Lower lobe of right lung (tissue), 2 donors: ENCODE results near the gene TNNC1. TPM values are rescaled to one million over a fixed set of nuclear protein-coding genes. Genes with fewer than 3 reads are reported as not detected.

Source experiments
- ATAC-seq, 2 donors: fragments of 200-7000 bp; cut with Tn5 transposase; one replicate each; pipeline ENCODE4 v1.9.1; 2020 to 2022; ENCODE audit warnings: mild to moderate bottlenecking in 2 of 2, moderate library complexity in 2 of 2
- DNase-seq: peaks from one replicate; pipeline ENCODE4 v3.0.0-alpha.2; 2020
- H3K27ac ChIP-seq: fragments of 200-600 bp; one replicate; pipeline ENCODE4 v1.8.0; 2022
- H3K27me3 ChIP-seq: fragments of 200-600 bp; one replicate; pipeline ENCODE4 v1.8.0; 2022; ENCODE audit warnings: low read depth
- H3K36me3 ChIP-seq: fragments of 200-600 bp; one replicate; pipeline ENCODE4 v1.8.0; 2022; ENCODE audit warnings: mild to moderate bottlenecking
- H3K4me1 ChIP-seq: fragments of 200-600 bp; one replicate; pipeline ENCODE4 v1.8.0; 2022
- H3K4me3 ChIP-seq: fragments of 200-600 bp; one replicate; pipeline ENCODE4 v1.8.0; 2022; ENCODE audit warnings: mild to moderate bottlenecking
- H3K9me3 ChIP-seq: fragments of 200-600 bp; one replicate; pipeline ENCODE4 v1.8.0; 2022
- CTCF ChIP-seq: fragments of 200-600 bp; IDR thresholded peaks from one replicate; pipeline ENCODE4 v1.8.0; 2022; ENCODE audit warnings: antibody characterized with exemption, mild to moderate bottlenecking
- intact Hi-C: fragments of 100-400 bp; cut with DNase I; formaldehyde crosslinking; loops from one replicate; pipeline ENCODE4 v1.11.0; 2022
- total RNA-seq: library from RNA; stranded (reverse); fragmentation: NEBNext Ultra II Directional; extraction: Animal tissue kit (Norgen Biotek cat#: 25700); gene quantifications from one replicate; pipeline ENCODE4 v1.2.1, GENCODE V29; 2021
- donor health status: DM: no; HTN: yes; CAD: no; lungs with severe emphysema.

TNNC1 gene
- total RNA-seq, 1 donor from 2014 or later: 44.0 TPM

GRCh38 chr3:52495777-52496602, 42.1 kb upstream of the TNNC1 start:
- Histone ChIP-seq H3K4me1 (peaks cover 76% of the 10 kb centered on the region), H3K9me3 (no peaks in the 10 kb centered on the region), H3K4me3 (peak overlapping the region; percentile 56), H3K27ac (peak overlapping the region; percentile 76), H3K36me3 (peaks cover 23% of the 10 kb centered on the region), H3K27me3 (no peaks in the 10 kb centered on the region)
- intact Hi-C loops: no loop called here
- no peak for DNase-seq
- TF ChIP-seq CTCF: no peak
- ATAC-seq: peak; percentile 58 to 60

- ATAC-seq (peak; percentile 37 to 44), DNase-seq (peak; percentile 67)
- TF ChIP-seq CTCF: no peak
- H3K4me1 ChIP-seq: peaks cover 84% of the 10 kb centered on the region
- H3K36me3 ChIP-seq: peaks cover 33% of the 10 kb centered on the region
- no peaks in the 10 kb centered on the region for H3K9me3 ChIP-seq
- peak within 1 kb of the TSS; percentile 56 for H3K4me3 ChIP-seq
- intact Hi-C loops: no loop called here
- no peaks in the 10 kb centered on the region for H3K27me3 ChIP-seq
- H3K27ac ChIP-seq: peak within 1 kb of the TSS; percentile 76
These were observed 41.1 kb upstream of the TNNC1 start, which contains the start of gene STAB1 for GRCh38 chr3:52494886-52495495. TSS of gene STAB1 (plus strand) at chr3:52495338. CDS start at chr3:52495414, 76 bp downstream.

GRCh38 chr3:52494445-52494844, 40.6 kb upstream of the TNNC1 start:
- intact Hi-C loops: no loop called here
- no peak for TF ChIP-seq CTCF
- H3K4me3 ChIP-seq: no peak overlapping the region
- no peaks in the 10 kb centered on the region for H3K27me3 ChIP-seq
- peaks cover 90% of the 10 kb centered on the region for H3K4me1 ChIP-seq
- H3K9me3 ChIP-seq: no peaks in the 10 kb centered on the region
- H3K27ac ChIP-seq: peak overlapping the region; percentile 76
- ATAC-seq: no peak
- H3K36me3 ChIP-seq: peaks cover 39% of the 10 kb centered on the region
- no peak for DNase-seq

GRCh38 chr3:52493232-52494017, 39.6 kb upstream of the TNNC1 start:
- intact Hi-C loops: no loop called here
- ATAC-seq (no peak), DNase-seq (no peak)
- Histone ChIP-seq H3K9me3 (no peaks in the 10 kb centered on the region), H3K4me1 (peaks cover 80% of the 10 kb centered on the region), H3K27me3 (no peaks in the 10 kb centered on the region), H3K36me3 (peaks cover 49% of the 10 kb centered on the region), H3K4me3 (no peak overlapping the region), H3K27ac (no peak overlapping the region)
- TF ChIP-seq CTCF: no peak

- intact Hi-C loops: no loop called here
- peaks cover 63% of the 10 kb centered on the region for H3K36me3 ChIP-seq
- ATAC-seq (no peak), DNase-seq (no peak)
- no peaks in the 10 kb centered on the region for H3K9me3 ChIP-seq
- peak overlapping the region; percentile 63 for H3K27ac ChIP-seq
- H3K27me3 ChIP-seq: no peaks in the 10 kb centered on the region
- TF ChIP-seq CTCF: no peak
- H3K4me3 ChIP-seq: no peak overlapping the region
- H3K4me1 ChIP-seq: peaks cover 70% of the 10 kb centered on the region
These were observed 38.2 kb upstream of the TNNC1 start for GRCh38 chr3:52492059-52492458.
